Keratinocyte (primary cell): ENCODE measurements around the gene SIGLEC11. TPM values are rescaled to one million over a fixed set of nuclear protein-coding genes. Genes with fewer than 3 reads are reported as not detected.
"Not testable (repeated sequence)": the region's sequence is repeated elsewhere in the genome, so short reads cannot be mapped to it uniquely, and the experiment has no call there.

Experiments
- DNase-seq: peaks from one replicate; pipeline ENCODE4 v3.0.0-alpha.2; 2011; ENCODE audit warnings: low read depth, missing footprints, low spot score
- FAIRE-seq: peaks from 2 replicates; lab custom pipeline; 2011; peaks lifted over from hg19 to GRCh38; lab: Jason Lieb, UNC
- H2AFZ ChIP-seq: 2 replicates; pipeline ENCODE4 v1.6.0; 2012; ENCODE audit warnings: low read length, control low read depth, inconsistent platforms; ENCODE audit not compliant: control insufficient read depth
- H3K27ac ChIP-seq: 2 replicates; pipeline ENCODE4 v1.5.1; 2011; ENCODE audit warnings: low read length; ENCODE audit not compliant: control insufficient read depth, insufficient read depth
- H3K27me3 ChIP-seq: 3 replicates; pipeline ENCODE4 v1.6.0; 2011; ENCODE audit warnings: low read length; ENCODE audit not compliant: control insufficient read depth, insufficient read depth; ENCODE audit errors: extremely low read depth
- H3K36me3 ChIP-seq, 2 experiments: 2 replicates in 1 of 2; 3 replicates in 1 of 2; pipeline ENCODE4 v1.5.1; 2011; ENCODE audit warnings: low read length in 2 of 2, mild to moderate bottlenecking in 1 of 2; ENCODE audit not compliant: control insufficient read depth in 2 of 2, insufficient read depth in 2 of 2; ENCODE audit errors: extremely low read depth in 1 of 2
- H3K4me1 ChIP-seq: 3 replicates; pipeline ENCODE4 v1.5.1; 2011; ENCODE audit warnings: low read length; ENCODE audit not compliant: control insufficient read depth, insufficient read depth; ENCODE audit errors: extremely low read depth
- H3K4me2 ChIP-seq: 3 replicates; pipeline ENCODE4 v1.6.0; 2011; ENCODE audit warnings: low read depth, low read length; ENCODE audit not compliant: control insufficient read depth, insufficient read depth; ENCODE audit errors: extremely low read depth
- H3K4me3 ChIP-seq, 3 experiments: fragments of 200-600 bp in 1 of 3; sonication (generic) in 1 of 3; 2 replicates in 2 of 3; 3 replicates in 1 of 3; pipeline ENCODE4 v1.5.1; 2011 to 2016; ENCODE audit warnings: low read length in 3 of 3, mild to moderate bottlenecking in 3 of 3, control low read depth in 2 of 3, inconsistent platforms in 1 of 3, low read depth in 1 of 3, mixed read lengths in 1 of 3, mixed run types in 1 of 3, moderate library complexity in 1 of 3; ENCODE audit not compliant: control insufficient read depth in 2 of 3, insufficient read depth in 2 of 3; ENCODE audit errors: extremely low read depth in 1 of 3
- H3K79me2 ChIP-seq: 2 replicates; pipeline ENCODE4 v1.6.0; 2012; ENCODE audit warnings: low read length; ENCODE audit not compliant: control insufficient read depth, insufficient read depth
- H3K9ac ChIP-seq: 3 replicates; pipeline ENCODE4 v1.6.0; 2011; ENCODE audit warnings: low read length; ENCODE audit not compliant: control insufficient read depth, insufficient read depth; ENCODE audit errors: extremely low read depth
- H3K9me1 ChIP-seq: 3 replicates; pipeline ENCODE4 v1.6.0; 2011; ENCODE audit warnings: low read length; ENCODE audit not compliant: control insufficient read depth, insufficient read depth; ENCODE audit errors: extremely low read depth
- H3K9me3 ChIP-seq: 2 replicates; pipeline ENCODE4 v1.5.1; 2012; ENCODE audit warnings: low read depth, low read length; ENCODE audit not compliant: control insufficient read depth
- H4K20me1 ChIP-seq: 3 replicates; pipeline ENCODE4 v1.6.0; 2011; ENCODE audit warnings: low read length; ENCODE audit not compliant: control insufficient read depth, insufficient read depth; ENCODE audit errors: extremely low read depth
- EZH2 ChIP-seq: IDR thresholded peaks from one replicate; pipeline ENCODE4 v1.6.1; 2012; ENCODE audit warnings: inconsistent platforms, mild to moderate bottlenecking, low read length, moderate library complexity
- dilution Hi-C: fragments of 300-500 bp; cut with MboI; formaldehyde crosslinking; loops from one replicate; pipeline ENCODE4 v1.7.0; 2020; ENCODE audit warnings: low sequenced_read_pairs; ENCODE audit not compliant: extremely low pct_ligation_motif_present
- polyA minus RNA-seq, 3 experiments: library from RNA; depleted of rRNA, polyadenylated mRNA; stranded (reverse); fragments of >200 nt; gene quantifications; 1 replicate in 1 of 3; 2 replicates in 1 of 3; 3 replicates in 1 of 3; pipeline ENCODE4 v1.2.3, GENCODE V29; 2011
- polyA plus RNA-seq, 5 experiments: library from polyadenylated mRNA; depleted of rRNA in 3 of 5; stranded (reverse) in 3 of 5; stranded (forward) in 1 of 5; unstranded in 1 of 5; fragments of >200 nt; gene quantifications; 1 replicate in 1 of 5; 2 replicates in 3 of 5; 3 replicates in 1 of 5; pipeline versions ENCODE4 v1.2.1 to v1.2.3, GENCODE V29; 2011 to 2012; ENCODE audit warnings: missing spikeins in 2 of 5, low read depth in 1 of 5, low replicate concordance in 1 of 5
- TF ChIP-seq, protein P1 (sequence below), 3 experiments: IDR thresholded peaks in 1 of 3; conservative IDR thresholded peaks in 1 of 3; optimal IDR thresholded peaks in 1 of 3; 2 replicates in 2 of 3; 3 replicates in 1 of 3; pipeline versions ENCODE3 to v1.5.1; 2011; ENCODE audit warnings: low read length in 3 of 3, mild to moderate bottlenecking in 3 of 3, moderate library complexity in 2 of 3, control low read depth in 1 of 3, inconsistent platforms in 1 of 3; ENCODE audit not compliant: insufficient read depth in 2 of 3; ENCODE audit errors: extremely low read depth in 1 of 3

Gene SIGLEC11
- not detected in 3 replicates for polyA plus RNA-seq
- polyA plus RNA-seq (2011; ENCODE audit: low read depth) = not detected
- not detected in 2 replicates for polyA plus RNA-seq (2011; cell fraction: cytosol; rRNA removed)
- polyA plus RNA-seq (2011; cell fraction: nucleus; rRNA removed) = not detected in 2 replicates
- not detected in 2 replicates for polyA plus RNA-seq (2012; ENCODE audit: low replicate concordance)
- polyA minus RNA-seq = not detected in 3 replicates
- polyA minus RNA-seq (2011; cell fraction: cytosol; rRNA and poly(A)+ RNA removed) = not detected
- polyA minus RNA-seq (2011; cell fraction: nucleus; rRNA and poly(A)+ RNA removed) = not detected in 2 replicates

- H3K4me1 ChIP-seq, H2AFZ ChIP-seq, dilution Hi-C loops, H4K20me1 ChIP-seq, H3K36me3 ChIP-seq, H3K9me3 ChIP-seq, H3K4me3 ChIP-seq, H3K79me2 ChIP-seq, DNase-seq, H3K27me3 ChIP-seq, H3K9me1 ChIP-seq, FAIRE-seq, H3K4me2 ChIP-seq, H3K9ac ChIP-seq, H3K27ac ChIP-seq: not testable (repeated sequence)
Observed at GRCh38 chr19:49960980-49961379, at the start of gene SIGLEC11. Gene SIGLEC11, minus strand, starts transcription at chr19:49961172. Its CDS starts 91 bp downstream, at chr19:49961081.

- FAIRE-seq = no peak
- dilution Hi-C loops = no loop called here
- peaks cover 8% of the 10 kb centered on the region for H4K20me1 ChIP-seq
- peaks cover 2% of the 10 kb centered on the region for H3K9me1 ChIP-seq
- no peak overlapping the region for H3K9ac ChIP-seq
- no peak overlapping the region for H3K27ac ChIP-seq
- no peak overlapping the region for H2AFZ ChIP-seq
- H3K4me1 ChIP-seq = peaks cover 12% of the 10 kb centered on the region
- H3K79me2 ChIP-seq = no peaks in the 10 kb centered on the region
- no peak for TF ChIP-seq EZH2
- TF ChIP-seq, protein P1, sequence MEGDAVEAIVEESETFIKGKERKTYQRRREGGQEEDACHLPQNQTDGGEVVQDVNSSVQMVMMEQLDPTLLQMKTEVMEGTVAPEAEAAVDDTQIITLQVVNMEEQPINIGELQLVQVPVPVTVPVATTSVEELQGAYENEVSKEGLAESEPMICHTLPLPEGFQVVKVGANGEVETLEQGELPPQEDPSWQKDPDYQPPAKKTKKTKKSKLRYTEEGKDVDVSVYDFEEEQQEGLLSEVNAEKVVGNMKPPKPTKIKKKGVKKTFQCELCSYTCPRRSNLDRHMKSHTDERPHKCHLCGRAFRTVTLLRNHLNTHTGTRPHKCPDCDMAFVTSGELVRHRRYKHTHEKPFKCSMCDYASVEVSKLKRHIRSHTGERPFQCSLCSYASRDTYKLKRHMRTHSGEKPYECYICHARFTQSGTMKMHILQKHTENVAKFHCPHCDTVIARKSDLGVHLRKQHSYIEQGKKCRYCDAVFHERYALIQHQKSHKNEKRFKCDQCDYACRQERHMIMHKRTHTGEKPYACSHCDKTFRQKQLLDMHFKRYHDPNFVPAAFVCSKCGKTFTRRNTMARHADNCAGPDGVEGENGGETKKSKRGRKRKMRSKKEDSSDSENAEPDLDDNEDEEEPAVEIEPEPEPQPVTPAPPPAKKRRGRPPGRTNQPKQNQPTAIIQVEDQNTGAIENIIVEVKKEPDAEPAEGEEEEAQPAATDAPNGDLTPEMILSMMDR (optimal IDR thresholded peaks at IDR 0.05 in 1 of 3, IDR thresholded peaks at IDR 0.05 in 1 of 3, conservative IDR thresholded peaks at IDR 0.05 in 1 of 3; ENCODE audit: extremely low read depth in 1 of 3, insufficient read depth in 2 of 3, low read length in 3 of 3) = peak in 2 of 3 experiments; percentile 21 to 54
- H3K9me3 ChIP-seq = no peaks in the 10 kb centered on the region
- H3K4me2 ChIP-seq = no peak overlapping the region
- H3K4me3 ChIP-seq = no peak overlapping the region
- H3K36me3 ChIP-seq = peaks cover 2 to 32% of the 10 kb centered on the region in 2 experiments
- no peaks in the 10 kb centered on the region for H3K27me3 ChIP-seq
- no peak for DNase-seq
Observed at GRCh38 chr19:50008532-50008931, 47.6 kb upstream of the SIGLEC11 start.

DNA sequence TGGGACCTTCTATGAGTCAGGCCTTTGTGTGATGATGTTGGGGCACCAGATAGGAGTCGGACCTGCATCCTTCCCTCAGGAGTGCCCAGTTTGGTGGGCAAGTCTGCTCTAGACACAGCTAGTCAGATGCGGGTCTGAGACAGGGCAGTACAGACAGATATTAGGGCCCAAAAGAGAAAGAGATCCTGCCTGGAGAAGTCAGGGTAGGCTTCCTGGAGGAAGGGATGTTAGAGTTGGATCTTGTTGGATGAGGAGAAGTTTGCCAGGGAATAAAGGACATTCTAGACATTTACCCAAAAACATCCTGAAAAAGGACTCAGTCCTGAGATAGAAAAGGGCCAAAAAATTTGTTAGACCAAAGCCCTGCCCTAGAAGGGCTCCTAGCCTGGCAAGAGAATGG, 47.0 kb upstream of the SIGLEC11 start:
- Histone ChIP-seq H3K9me1 (peaks cover 2% of the 10 kb centered on the region), H3K27ac (no peak overlapping the region), H3K4me3 (no peak overlapping the region), H3K4me1 (peaks cover 12% of the 10 kb centered on the region), H3K4me2 (no peak overlapping the region), H4K20me1 (peaks cover 14% of the 10 kb centered on the region), H3K9me3 (no peaks in the 10 kb centered on the region), H3K9ac (no peak overlapping the region), H2AFZ (no peak overlapping the region), H3K79me2 (no peaks in the 10 kb centered on the region), H3K27me3 (no peaks in the 10 kb centered on the region), H3K36me3 (peaks cover 6 to 31% of the 10 kb centered on the region in 2 experiments)
- DNase-seq (no peak), FAIRE-seq (no peak)
- dilution Hi-C loops = no loop called here
- TF ChIP-seq, protein P1 (optimal IDR thresholded peaks at IDR 0.05 in 1 of 3, IDR thresholded peaks at IDR 0.05 in 1 of 3, conservative IDR thresholded peaks at IDR 0.05 in 1 of 3; ENCODE audit: extremely low read depth in 1 of 3, insufficient read depth in 2 of 3, low read length in 3 of 3) = no peak
- TF ChIP-seq EZH2 = no peak
